ENCODE results near the gene WDR27. TPM values are rescaled to one million over a fixed set of nuclear protein-coding genes. Genes with fewer than 3 reads are reported as not detected.

The WDR27 gene
- polyA plus RNA-seq, 1 donor from 2014 or later: 35.8 TPM

DNA sequence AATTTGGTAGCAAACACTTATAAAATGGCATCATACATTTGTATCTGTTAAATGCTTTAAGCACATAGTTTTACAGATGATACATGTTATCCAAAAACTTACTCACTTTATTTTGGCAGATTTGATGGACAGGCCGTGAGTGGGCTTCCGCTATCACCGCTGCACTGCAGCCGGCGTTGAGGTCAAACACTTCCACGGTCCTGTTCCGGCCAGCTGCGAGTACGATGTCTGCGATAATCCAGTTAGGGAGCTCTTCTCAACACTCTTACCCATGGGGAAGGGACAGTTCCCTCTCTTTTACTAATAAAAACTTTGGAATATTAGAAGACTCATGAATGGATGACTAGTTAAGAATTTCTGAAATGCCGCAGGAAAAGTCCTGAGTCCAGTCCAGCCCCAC, 69.0 kb downstream of the WDR27 start:
- Histone ChIP-seq H3K27me3 (ENCODE audit: insufficient read depth, low read depth, low read length) (no peaks in the 10 kb centered on the region), H3K9me3 (ENCODE audit: low read length) (no peaks in the 10 kb centered on the region), H3K36me3 (ENCODE audit: insufficient read depth, low read length) (no peaks in the 10 kb centered on the region), H3K9ac (ENCODE audit: low read length) (no peak overlapping the region), H3K4me2 (ENCODE audit: low read length) (no peak overlapping the region), H2AFZ (ENCODE audit: low read depth, low read length) (no peak overlapping the region), H3K4me3 (ENCODE audit: low read length) (no peak overlapping the region), H3K27ac (ENCODE audit: low read length) (no peak overlapping the region), H3K79me2 (replicated peaks; ENCODE audit: insufficient read depth, low read length) (no peaks in the 10 kb centered on the region), H4K20me1 (ENCODE audit: insufficient read depth) (no peaks in the 10 kb centered on the region), H3K9me2 (ENCODE audit: insufficient read depth, low read length) (no peaks in the 10 kb centered on the region), H3F3A (ENCODE audit: insufficient read depth, low read length, poor library complexity, severe bottlenecking) (no peaks in the 10 kb centered on the region)
- TF ChIP-seq RAD21 (conservative IDR thresholded peaks at IDR 0.05) (no peak), SMC3 (conservative IDR thresholded peaks at IDR 0.05; ENCODE audit: poor library complexity) (no peak), MXI1 (conservative IDR thresholded peaks at IDR 0.05; ENCODE audit: poor library complexity, severe bottlenecking) (no peak), CTCF (IDR thresholded peaks at IDR 0.05; ENCODE audit: poor library complexity, severe bottlenecking) (no peak), EZH2 (IDR thresholded peaks at IDR 0.05; ENCODE audit: borderline replicate concordance, insufficient read depth, low read length, poor library complexity, severe bottlenecking) (no peak), POLR2AphosphoS5 (IDR thresholded peaks at IDR 0.05) (no peak), TAF1 (IDR thresholded peaks at IDR 0.05; ENCODE audit: low read depth) (no peak), EP300 (conservative IDR thresholded peaks at IDR 0.05; ENCODE audit: poor library complexity, severe bottlenecking) (no peak)
- TF ChIP-seq, protein P1, sequence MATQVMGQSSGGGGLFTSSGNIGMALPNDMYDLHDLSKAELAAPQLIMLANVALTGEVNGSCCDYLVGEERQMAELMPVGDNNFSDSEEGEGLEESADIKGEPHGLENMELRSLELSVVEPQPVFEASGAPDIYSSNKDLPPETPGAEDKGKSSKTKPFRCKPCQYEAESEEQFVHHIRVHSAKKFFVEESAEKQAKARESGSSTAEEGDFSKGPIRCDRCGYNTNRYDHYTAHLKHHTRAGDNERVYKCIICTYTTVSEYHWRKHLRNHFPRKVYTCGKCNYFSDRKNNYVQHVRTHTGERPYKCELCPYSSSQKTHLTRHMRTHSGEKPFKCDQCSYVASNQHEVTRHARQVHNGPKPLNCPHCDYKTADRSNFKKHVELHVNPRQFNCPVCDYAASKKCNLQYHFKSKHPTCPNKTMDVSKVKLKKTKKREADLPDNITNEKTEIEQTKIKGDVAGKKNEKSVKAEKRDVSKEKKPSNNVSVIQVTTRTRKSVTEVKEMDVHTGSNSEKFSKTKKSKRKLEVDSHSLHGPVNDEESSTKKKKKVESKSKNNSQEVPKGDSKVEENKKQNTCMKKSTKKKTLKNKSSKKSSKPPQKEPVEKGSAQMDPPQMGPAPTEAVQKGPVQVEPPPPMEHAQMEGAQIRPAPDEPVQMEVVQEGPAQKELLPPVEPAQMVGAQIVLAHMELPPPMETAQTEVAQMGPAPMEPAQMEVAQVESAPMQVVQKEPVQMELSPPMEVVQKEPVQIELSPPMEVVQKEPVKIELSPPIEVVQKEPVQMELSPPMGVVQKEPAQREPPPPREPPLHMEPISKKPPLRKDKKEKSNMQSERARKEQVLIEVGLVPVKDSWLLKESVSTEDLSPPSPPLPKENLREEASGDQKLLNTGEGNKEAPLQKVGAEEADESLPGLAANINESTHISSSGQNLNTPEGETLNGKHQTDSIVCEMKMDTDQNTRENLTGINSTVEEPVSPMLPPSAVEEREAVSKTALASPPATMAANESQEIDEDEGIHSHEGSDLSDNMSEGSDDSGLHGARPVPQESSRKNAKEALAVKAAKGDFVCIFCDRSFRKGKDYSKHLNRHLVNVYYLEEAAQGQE (IDR thresholded peaks at IDR 0.05; ENCODE audit: borderline replicate concordance): no peak

- TF ChIP-seq RAD21 (conservative IDR thresholded peaks at IDR 0.05) (no peak), EZH2 (IDR thresholded peaks at IDR 0.05; ENCODE audit: borderline replicate concordance, insufficient read depth, low read length, poor library complexity, severe bottlenecking) (no peak), MXI1 (conservative IDR thresholded peaks at IDR 0.05; ENCODE audit: poor library complexity, severe bottlenecking) (no peak), POLR2AphosphoS5 (IDR thresholded peaks at IDR 0.05) (no peak), CTCF (IDR thresholded peaks at IDR 0.05; ENCODE audit: poor library complexity, severe bottlenecking) (no peak), TAF1 (IDR thresholded peaks at IDR 0.05; ENCODE audit: low read depth) (no peak), EP300 (conservative IDR thresholded peaks at IDR 0.05; ENCODE audit: poor library complexity, severe bottlenecking) (no peak), SMC3 (conservative IDR thresholded peaks at IDR 0.05; ENCODE audit: poor library complexity) (no peak)
- TF ChIP-seq, protein P1 (IDR thresholded peaks at IDR 0.05; ENCODE audit: borderline replicate concordance): no peak
- Histone ChIP-seq H3K79me2 (replicated peaks; ENCODE audit: insufficient read depth, low read length) (no peaks in the 10 kb centered on the region), H2AFZ (ENCODE audit: low read depth, low read length) (no peak overlapping the region), H3K27me3 (ENCODE audit: insufficient read depth, low read depth, low read length) (no peaks in the 10 kb centered on the region), H4K20me1 (ENCODE audit: insufficient read depth) (no peaks in the 10 kb centered on the region), H3K9me2 (ENCODE audit: insufficient read depth, low read length) (no peaks in the 10 kb centered on the region), H3K36me3 (ENCODE audit: insufficient read depth, low read length) (no peaks in the 10 kb centered on the region), H3K9me3 (ENCODE audit: low read length) (no peaks in the 10 kb centered on the region), H3K4me2 (ENCODE audit: low read length) (no peak overlapping the region), H3K9ac (ENCODE audit: low read length) (no peak overlapping the region), H3K27ac (ENCODE audit: low read length) (no peak overlapping the region), H3K4me3 (ENCODE audit: low read length) (no peak overlapping the region), H3F3A (ENCODE audit: insufficient read depth, low read length, poor library complexity, severe bottlenecking) (no peaks in the 10 kb centered on the region)
Observed at GRCh38 chr6:169629256-169629655, 72.6 kb downstream of the WDR27 start.

All from neural cell (in vitro differentiated cells).